HG02943 (cell line): ENCODE data around the gene ZDHHC8.
"Not testable (repeated sequence)": the region's sequence is repeated elsewhere in the genome, so short reads cannot be mapped to it uniquely, and the experiment has no call there.

ENCODE experiments used
- ATAC-seq: cut with Tn5 transposase; IDR thresholded peaks from one replicate; pipeline ENCODE4 v1.9.1; 2021; ENCODE audit warnings: mild to moderate bottlenecking, low read depth, moderate library complexity; ENCODE audit not compliant: unreplicated experiment

Gene ZDHHC8

GRCh38 chr22:20156042-20156389 lies 24.4 kb downstream of the ZDHHC8 start:
- ATAC-seq: no peak

- no peak for ATAC-seq
Observed at GRCh38 chr22:20156611-20157429, 25.2 kb downstream of the ZDHHC8 start.

GRCh38 chr22:20157430-20158183 lies 26.0 kb downstream of the ZDHHC8 start:
- ATAC-seq: no peak

- no peak for ATAC-seq
Observed at GRCh38 chr22:20158391-20159036, 26.9 kb downstream of the ZDHHC8 start.

GRCh38 chr22:20159076-20159475 lies 27.5 kb downstream of the ZDHHC8 start:
- no peak for ATAC-seq

GRCh38 chr22:20159531-20159930 lies 27.9 kb downstream of the ZDHHC8 start:
- ATAC-seq: not testable (repeated sequence)

- no peak for ATAC-seq
Observed at GRCh38 chr22:20160041-20160440, 28.4 kb downstream of the ZDHHC8 start.

- no peak for ATAC-seq
Observed at GRCh38 chr22:20164863-20165262, 33.3 kb downstream of the ZDHHC8 start.

- no peak for ATAC-seq
Observed at GRCh38 chr22:20165421-20165820, 33.8 kb downstream of the ZDHHC8 start.

- no peak for ATAC-seq
Observed at GRCh38 chr22:20165913-20166312, 34.3 kb downstream of the ZDHHC8 start.

- ATAC-seq: no peak
Observed at GRCh38 chr22:20166703-20167102, 35.1 kb downstream of the ZDHHC8 start.

- ATAC-seq: no peak
Observed at GRCh38 chr22:20167643-20168322, 36.2 kb downstream of the ZDHHC8 start.

GRCh38 chr22:20169253-20169822 lies 37.7 kb downstream of the ZDHHC8 start:
- ATAC-seq: no peak

GRCh38 chr22:20170170-20170569 lies 38.6 kb downstream of the ZDHHC8 start:
- no peak for ATAC-seq

- ATAC-seq: no peak
Observed at GRCh38 chr22:20171288-20172140, 39.9 kb downstream of the ZDHHC8 start.

GRCh38 chr22:20172141-20172613 lies 40.6 kb downstream of the ZDHHC8 start:
- no peak for ATAC-seq

- ATAC-seq: no peak
Observed at GRCh38 chr22:20173246-20173645, 41.6 kb downstream of the ZDHHC8 start.

- ATAC-seq: no peak
Observed at GRCh38 chr22:20173772-20174171, 42.2 kb downstream of the ZDHHC8 start.

- no peak for ATAC-seq
Observed at GRCh38 chr22:20174785-20175596, 43.4 kb downstream of the ZDHHC8 start.
